ENCODE results near the gene GCLC. TPM values are rescaled to one million over a fixed set of nuclear protein-coding genes. Genes with fewer than 3 reads are reported as not detected.
"Not testable (repeated sequence)": the region's sequence is repeated elsewhere in the genome, so short reads cannot be mapped to it uniquely, and the experiment has no call there.

The GCLC gene
- total and polyA plus RNA-seq, 4 donors, result 9.6 to 22.0 (median 15.8) TPM

DNA sequence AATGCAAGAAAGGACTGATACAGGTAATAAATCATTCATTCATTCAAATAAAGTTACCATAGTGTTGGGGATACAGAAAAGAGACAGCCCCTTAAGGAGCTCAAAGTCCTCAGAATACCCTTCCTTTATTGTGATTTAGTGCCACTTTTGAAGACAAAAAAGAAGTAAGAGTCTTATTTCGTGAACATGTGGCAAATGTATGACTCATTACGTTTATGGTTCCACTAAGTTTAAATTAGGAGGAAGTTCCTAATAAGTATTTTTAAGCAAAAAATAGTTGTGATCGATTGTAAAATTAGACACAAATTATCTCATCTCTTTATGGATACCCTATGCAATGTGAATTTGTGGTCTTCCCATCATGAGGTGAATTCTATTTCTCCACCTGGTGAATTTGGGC, 38.5 kb upstream of the GCLC start:
- Histone ChIP-seq H3K27me3 (ENCODE audit: control insufficient read depth in 1 of 2, insufficient read depth in 2 of 2, low read length in 1 of 2) (no peaks in the 10 kb centered on the region), H3K4me1 (ENCODE audit: control insufficient read depth in 1 of 2, insufficient read depth in 2 of 2, low read length in 2 of 2) (no peaks in the 10 kb centered on the region), H3K4me3 (ENCODE audit: low read length in 2 of 2) (no peak overlapping the region), H3K27ac (ENCODE audit: low read depth in 1 of 2, low read length in 2 of 2) (no peak overlapping the region), H3K9me3 (ENCODE audit: control insufficient read depth, low read length) (no peaks in the 10 kb centered on the region), H3K36me3 (ENCODE audit: control insufficient read depth in 1 of 2, insufficient read depth in 2 of 2, low read length in 1 of 2) (no peaks in the 10 kb centered on the region)
- intact Hi-C loops (cut with DNase I), result no loop called here
- 93% methylated on average over 3 of the region's 3 CpGs for WGBS, 2 donors
- ATAC-seq (ENCODE audit: low FRiP score) (no peak), DNase-seq (no peak)

DNA sequence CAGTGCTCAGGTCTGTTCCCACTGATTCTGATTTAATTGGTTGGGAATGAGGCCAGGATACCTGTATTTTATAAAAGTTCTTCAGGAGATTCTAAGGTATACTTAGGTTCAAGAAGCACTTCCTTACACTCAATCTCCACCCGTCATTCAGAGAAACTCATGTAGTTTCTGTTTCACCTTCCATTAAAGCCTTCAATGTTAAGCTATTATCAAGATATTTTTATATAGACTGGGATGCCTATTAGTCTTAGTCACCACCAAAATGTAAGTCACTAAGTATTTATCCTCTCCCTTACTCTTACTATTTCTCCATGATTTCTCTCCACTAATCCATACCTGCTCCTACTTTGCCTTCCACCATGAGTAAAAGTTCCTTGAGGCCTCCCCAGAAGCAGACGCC, 38.1 kb upstream of the GCLC start:
- Histone ChIP-seq H3K9me3 (ENCODE audit: control insufficient read depth, low read length) (no peaks in the 10 kb centered on the region), H3K4me1 (ENCODE audit: control insufficient read depth in 1 of 2, insufficient read depth in 2 of 2, low read length in 2 of 2) (no peaks in the 10 kb centered on the region), H3K27me3 (ENCODE audit: control insufficient read depth in 1 of 2, insufficient read depth in 2 of 2, low read length in 1 of 2) (no peaks in the 10 kb centered on the region), H3K36me3 (ENCODE audit: control insufficient read depth in 1 of 2, insufficient read depth in 2 of 2, low read length in 1 of 2) (no peaks in the 10 kb centered on the region), H3K27ac (ENCODE audit: low read depth in 1 of 2, low read length in 2 of 2) (no peak overlapping the region), H3K4me3 (ENCODE audit: low read length in 2 of 2) (no peak overlapping the region)
- DNase-seq, result no peak
- intact Hi-C loops (cut with DNase I), result no loop called here
- no peak for ATAC-seq (ENCODE audit: low FRiP score)
- 94 to 100% methylated on average over 2 of the region's 2 CpGs for WGBS, 2 donors

DNA sequence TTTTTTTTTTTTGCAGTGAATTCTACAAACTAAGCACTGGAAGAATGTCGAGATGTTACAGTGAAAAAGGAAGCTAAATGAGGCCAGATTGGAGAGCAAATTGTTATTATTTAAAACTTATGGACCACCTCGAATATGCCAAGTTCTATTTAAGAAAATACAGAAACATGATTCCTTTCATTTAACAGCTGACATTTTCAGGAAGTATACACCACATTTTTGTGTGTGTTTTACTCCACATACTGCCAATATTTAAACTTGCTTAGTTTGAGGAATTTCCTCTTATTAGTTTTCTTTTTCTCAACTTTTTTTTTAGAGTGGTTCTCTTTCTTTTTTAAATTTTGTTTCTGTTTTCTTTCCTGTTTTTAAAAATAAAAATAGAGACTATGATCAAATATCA, 37.0 kb upstream of the GCLC start:
- intact Hi-C loops (cut with DNase I), result no loop called here
- 2 to 3% methylated on average over 2 of the region's 2 CpGs for WGBS, 2 donors
- no peaks in the 10 kb centered on the region for H3K36me3 ChIP-seq (ENCODE audit: control insufficient read depth in 1 of 2, insufficient read depth in 2 of 2, low read length in 1 of 2)
- DNase-seq (no peak), ATAC-seq (ENCODE audit: low FRiP score) (no peak)
- H3K4me3 ChIP-seq (ENCODE audit: low read length in 2 of 2), result no peak overlapping the region
- H3K9me3 ChIP-seq (ENCODE audit: control insufficient read depth, low read length), result no peaks in the 10 kb centered on the region
- no peaks in the 10 kb centered on the region for H3K27me3 ChIP-seq (ENCODE audit: control insufficient read depth in 1 of 2, insufficient read depth in 2 of 2, low read length in 1 of 2)
- H3K4me1 ChIP-seq (ENCODE audit: control insufficient read depth in 1 of 2, insufficient read depth in 2 of 2, low read length in 2 of 2), result no peaks in the 10 kb centered on the region
- no peak overlapping the region for H3K27ac ChIP-seq (ENCODE audit: low read depth in 1 of 2, low read length in 2 of 2)

DNA sequence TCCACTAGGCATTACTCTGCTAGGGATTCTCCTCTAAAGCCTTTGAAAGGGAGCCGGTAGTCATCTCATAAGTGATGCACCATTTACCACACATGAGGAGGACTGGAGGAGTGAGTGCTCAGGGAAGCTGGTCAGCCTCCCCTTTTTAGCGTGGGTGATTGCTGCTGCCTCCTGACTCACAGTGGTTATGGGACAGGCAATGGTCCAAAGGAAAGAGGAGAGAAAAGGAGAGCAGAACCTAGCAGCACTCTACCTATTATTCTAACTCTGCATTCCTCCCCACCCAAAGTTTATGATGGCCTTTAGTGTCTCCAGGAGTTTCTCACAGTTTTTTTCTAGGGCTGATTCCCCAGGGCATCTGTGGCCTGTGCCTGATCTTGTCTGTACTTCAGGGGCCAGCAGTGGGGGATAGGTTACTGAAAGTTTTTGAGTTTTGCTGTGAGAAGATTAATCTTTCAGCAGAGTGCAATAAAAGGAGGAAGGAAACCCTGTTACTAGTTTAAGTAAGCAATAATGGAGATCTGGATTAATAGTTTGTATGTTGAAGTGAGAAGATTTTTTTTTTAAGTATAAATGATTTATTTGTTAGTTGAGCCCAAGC, 36.4 kb upstream of the GCLC start:
- intact Hi-C loops (cut with DNase I), result no loop called here
- Histone ChIP-seq H3K36me3 (ENCODE audit: control insufficient read depth in 1 of 2, insufficient read depth in 2 of 2, low read length in 1 of 2) (no peaks in the 10 kb centered on the region), H3K4me3 (ENCODE audit: low read length in 2 of 2) (no peak overlapping the region), H3K9me3 (ENCODE audit: control insufficient read depth, low read length) (no peaks in the 10 kb centered on the region), H3K27me3 (ENCODE audit: control insufficient read depth in 1 of 2, insufficient read depth in 2 of 2, low read length in 1 of 2) (no peaks in the 10 kb centered on the region), H3K4me1 (ENCODE audit: control insufficient read depth in 1 of 2, insufficient read depth in 2 of 2, low read length in 2 of 2) (no peaks in the 10 kb centered on the region), H3K27ac (ENCODE audit: low read depth in 1 of 2, low read length in 2 of 2) (no peak overlapping the region)
- WGBS, 2 donors, result 48 to 53% methylated on average over 2 of the region's 2 CpGs
- DNase-seq (no peak), ATAC-seq (ENCODE audit: low FRiP score) (no peak)

DNA sequence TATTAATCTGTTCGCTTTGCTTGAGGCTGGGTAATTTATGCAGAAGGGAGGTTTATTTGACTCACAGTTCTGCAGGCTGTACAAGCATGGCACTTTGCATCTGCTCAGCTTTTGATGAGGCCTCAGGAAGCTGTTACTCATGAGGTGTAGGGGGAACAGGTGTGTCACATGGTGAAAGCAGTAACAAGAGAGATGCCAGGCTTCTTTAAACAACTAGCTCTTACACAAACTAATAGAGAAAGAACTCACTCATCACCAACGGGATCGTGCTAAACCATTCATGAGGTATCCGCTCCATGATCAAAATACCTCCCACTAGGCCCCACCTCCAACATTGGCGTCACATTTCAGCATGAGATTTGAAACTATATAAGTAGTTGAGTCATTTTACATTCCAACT, 34.4 kb upstream of the GCLC start:
- ATAC-seq (ENCODE audit: low FRiP score), result no peak
- H3K36me3 ChIP-seq (ENCODE audit: control insufficient read depth in 1 of 2, insufficient read depth in 2 of 2, low read length in 1 of 2), result no peaks in the 10 kb centered on the region
- 88 to 90% methylated on average over 5 of the region's 5 CpGs for WGBS, 2 donors
- H3K9me3 ChIP-seq (ENCODE audit: control insufficient read depth, low read length), result no peaks in the 10 kb centered on the region
- H3K27ac ChIP-seq (ENCODE audit: low read depth in 1 of 2, low read length in 2 of 2), result no peak overlapping the region
- intact Hi-C loops (cut with DNase I), result no loop called here
- H3K4me3 ChIP-seq (ENCODE audit: low read length in 2 of 2), result no peak overlapping the region
- no peak for DNase-seq
- H3K4me1 ChIP-seq (ENCODE audit: control insufficient read depth in 1 of 2, insufficient read depth in 2 of 2, low read length in 2 of 2), result no peaks in the 10 kb centered on the region
- H3K27me3 ChIP-seq (ENCODE audit: control insufficient read depth in 1 of 2, insufficient read depth in 2 of 2, low read length in 1 of 2), result no peaks in the 10 kb centered on the region

DNA sequence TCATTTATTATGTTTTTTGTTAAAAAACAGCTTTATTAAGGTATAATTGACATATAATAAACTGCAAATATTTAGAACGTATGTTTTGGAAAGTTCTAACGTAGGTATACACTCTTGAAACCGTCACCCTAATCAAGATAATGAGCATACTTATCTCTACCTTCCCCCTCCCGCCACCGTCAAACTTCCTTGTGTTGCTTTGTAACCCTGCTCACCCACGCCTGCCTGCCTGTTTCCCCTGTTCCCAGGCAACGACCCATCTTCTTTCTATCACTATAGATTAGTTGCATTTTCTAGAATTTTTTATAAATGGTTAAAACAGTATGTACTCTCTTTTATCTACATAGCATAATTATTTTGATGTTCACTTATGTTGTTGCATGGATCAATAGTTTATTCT, 33.5 kb upstream of the GCLC start:
- ATAC-seq (ENCODE audit: low FRiP score), result no peak
- intact Hi-C loops (cut with DNase I), result no loop called here
- Histone ChIP-seq H3K36me3 (ENCODE audit: control insufficient read depth in 1 of 2, insufficient read depth in 2 of 2, low read length in 1 of 2) (no peaks in the 10 kb centered on the region), H3K27ac (ENCODE audit: low read depth in 1 of 2, low read length in 2 of 2) (no peak overlapping the region), H3K27me3 (ENCODE audit: control insufficient read depth in 1 of 2, insufficient read depth in 2 of 2, low read length in 1 of 2) (no peaks in the 10 kb centered on the region), H3K9me3 (ENCODE audit: control insufficient read depth, low read length) (no peaks in the 10 kb centered on the region), H3K4me3 (ENCODE audit: low read length in 2 of 2) (no peak overlapping the region), H3K4me1 (ENCODE audit: control insufficient read depth in 1 of 2, insufficient read depth in 2 of 2, low read length in 2 of 2) (no peaks in the 10 kb centered on the region)
- WGBS, 2 donors, result 72 to 78% methylated on average over 7 of the region's 7 CpGs
- no peak for DNase-seq

DNA sequence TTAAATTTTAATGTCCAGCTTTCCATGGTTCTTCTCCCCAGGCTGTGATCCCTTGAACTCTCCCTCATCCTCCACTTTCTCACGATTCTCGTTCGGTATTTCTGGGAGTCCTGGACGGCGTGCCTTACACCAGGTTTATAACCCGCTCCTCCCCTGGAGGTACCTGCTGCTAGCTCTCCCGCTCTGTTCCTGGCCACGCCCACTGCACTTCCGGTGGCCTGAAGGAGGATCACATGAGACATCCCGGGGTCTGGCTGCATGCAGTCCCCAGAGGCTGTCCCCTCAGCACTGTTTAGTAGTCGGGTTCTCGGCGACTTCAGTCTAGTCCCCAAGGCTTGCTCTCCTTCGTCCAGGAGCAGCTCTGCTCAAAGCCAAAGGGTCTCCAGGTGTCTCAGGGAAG, 28.4 kb upstream of the GCLC start:
- no peaks in the 10 kb centered on the region for H3K27me3 ChIP-seq (ENCODE audit: control insufficient read depth in 1 of 2, insufficient read depth in 2 of 2, low read length in 1 of 2)
- intact Hi-C loops (cut with DNase I), result no loop called here
- no peak overlapping the region for H3K4me3 ChIP-seq (ENCODE audit: low read length in 2 of 2)
- H3K27ac ChIP-seq (ENCODE audit: low read depth in 1 of 2, low read length in 2 of 2), result no peak overlapping the region
- H3K36me3 ChIP-seq (ENCODE audit: control insufficient read depth in 1 of 2, insufficient read depth in 2 of 2, low read length in 1 of 2), result no peaks in the 10 kb centered on the region
- 78 to 79% methylated on average over 14 of the region's 14 CpGs for WGBS, 2 donors
- no peaks in the 10 kb centered on the region for H3K4me1 ChIP-seq (ENCODE audit: control insufficient read depth in 1 of 2, insufficient read depth in 2 of 2, low read length in 2 of 2)
- no peak for ATAC-seq (ENCODE audit: low FRiP score)
- H3K9me3 ChIP-seq (ENCODE audit: control insufficient read depth, low read length), result no peaks in the 10 kb centered on the region
- DNase-seq, result no peak

DNA sequence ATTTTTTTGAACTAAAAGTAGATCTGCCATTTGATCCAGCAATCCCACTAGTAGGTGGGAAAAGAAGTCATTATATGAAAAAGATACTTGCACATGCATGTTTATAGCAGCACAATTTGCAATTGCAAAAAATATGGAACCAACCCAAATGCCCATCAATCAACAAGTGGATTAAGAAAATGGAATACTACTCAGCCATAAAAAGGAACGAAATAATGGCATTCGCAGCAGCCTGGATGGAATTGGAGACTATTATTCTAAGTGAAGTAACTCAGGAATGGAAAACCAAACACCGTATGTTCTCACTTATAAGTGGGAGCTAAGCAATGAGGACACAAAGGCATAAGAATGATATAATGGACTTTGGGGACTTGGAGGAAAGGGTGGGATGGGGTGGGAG, 27.5 kb upstream of the GCLC start:
- ATAC-seq (ENCODE audit: low FRiP score); H3K27ac ChIP-seq (ENCODE audit: low read depth in 1 of 2, low read length in 2 of 2); H3K9me3 ChIP-seq (ENCODE audit: control insufficient read depth, low read length); H3K4me3 ChIP-seq (ENCODE audit: low read length in 2 of 2); DNase-seq; intact Hi-C loops (cut with DNase I); H3K27me3 ChIP-seq (ENCODE audit: control insufficient read depth in 1 of 2, insufficient read depth in 2 of 2, low read length in 1 of 2); H3K4me1 ChIP-seq (ENCODE audit: control insufficient read depth in 1 of 2, insufficient read depth in 2 of 2, low read length in 2 of 2); H3K36me3 ChIP-seq (ENCODE audit: control insufficient read depth in 1 of 2, insufficient read depth in 2 of 2, low read length in 1 of 2): not testable (repeated sequence)
- WGBS, 2 donors, result 88 to 91% methylated on average over 3 of the region's 3 CpGs

DNA sequence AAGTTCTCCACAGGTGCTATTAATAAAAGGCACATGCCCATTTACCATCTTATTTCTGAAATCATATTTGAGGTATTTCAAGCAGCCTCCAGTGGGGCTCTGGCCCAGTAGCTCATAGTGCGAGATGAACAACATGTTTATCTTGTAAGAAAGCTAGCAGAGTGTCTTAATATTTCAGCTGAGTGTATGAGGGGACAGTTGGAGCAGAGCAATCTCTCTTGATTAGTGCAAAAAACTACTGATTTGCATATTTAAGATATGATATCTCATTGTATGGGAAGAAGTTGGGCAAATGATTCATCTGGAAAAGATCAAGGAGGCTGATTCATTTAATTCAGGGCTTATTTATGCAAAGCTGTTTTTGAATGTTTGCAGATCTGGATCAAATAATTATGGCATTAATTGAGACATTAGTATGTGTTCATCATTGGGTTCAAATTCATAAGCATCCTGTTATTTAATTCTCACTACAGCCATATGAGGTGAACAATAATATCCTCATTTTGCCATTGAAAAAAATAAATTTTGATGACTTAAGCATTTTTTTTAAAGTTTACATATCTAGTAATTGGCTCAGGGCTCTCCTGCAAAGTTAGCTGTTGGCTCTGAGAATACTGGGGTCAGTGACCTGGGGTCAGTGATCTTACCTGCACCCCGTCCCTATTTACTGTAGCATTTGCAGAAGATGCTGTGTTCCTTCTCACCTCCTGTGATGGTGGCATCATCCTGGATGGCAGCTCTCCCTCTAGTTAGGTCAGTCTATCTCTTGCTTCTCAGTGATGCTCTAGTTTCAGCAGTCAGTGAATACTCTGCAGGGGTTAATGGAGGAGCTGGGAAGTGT, 24.1 kb upstream of the GCLC start:
- Histone ChIP-seq H3K9me3 (ENCODE audit: control insufficient read depth, low read length) (no peaks in the 10 kb centered on the region), H3K27ac (ENCODE audit: low read depth in 1 of 2, low read length in 2 of 2) (no peak overlapping the region), H3K4me1 (ENCODE audit: control insufficient read depth in 1 of 2, insufficient read depth in 2 of 2, low read length in 2 of 2) (no peaks in the 10 kb centered on the region), H3K36me3 (ENCODE audit: control insufficient read depth in 1 of 2, insufficient read depth in 2 of 2, low read length in 1 of 2) (no peaks in the 10 kb centered on the region), H3K4me3 (ENCODE audit: low read length in 2 of 2) (no peak overlapping the region), H3K27me3 (ENCODE audit: control insufficient read depth in 1 of 2, insufficient read depth in 2 of 2, low read length in 1 of 2) (no peaks in the 10 kb centered on the region)
- intact Hi-C loops (cut with DNase I), result no loop called here
- ATAC-seq (ENCODE audit: low FRiP score), result no peak
- 90 to 95% methylated on average over 2 of the region's 2 CpGs for WGBS, 2 donors
- DNase-seq, result no peak

Data from aorta (tissue), 5 donors.